Measurements from ENCODE around the gene SPRYD7.

SPRYD7 gene

GRCh38 chr13:49869519-49869918 lies 66.6 kb downstream of the SPRYD7 start:
- DNase-seq (ENCODE audit: low spot score) = no peak
- in situ Hi-C loops (cut with MboI; ENCODE audit: low sequenced_read_pairs, unreplicated experiment) = no loop called here

GRCh38 chr13:49867834-49868233 lies 68.3 kb downstream of the SPRYD7 start:
- in situ Hi-C loops (cut with MboI; ENCODE audit: low sequenced_read_pairs, unreplicated experiment) = no loop called here
- no peak for DNase-seq (ENCODE audit: low spot score)
- no peak for TF ChIP-seq CTCF (IDR thresholded peaks at IDR 0.05; ENCODE audit: borderline replicate concordance, control extremely low read depth, extremely low read depth, insufficient read depth, missing control alignments)

More at GRCh38 chr13:49869519-49869918, 66.6 kb downstream of the SPRYD7 start:
- no peak for TF ChIP-seq CTCF (IDR thresholded peaks at IDR 0.05; ENCODE audit: borderline replicate concordance, control extremely low read depth, extremely low read depth, insufficient read depth, missing control alignments)

GRCh38 chr13:49865218-49865617 lies 70.9 kb downstream of the SPRYD7 start:
- in situ Hi-C loops (cut with MboI; ENCODE audit: low sequenced_read_pairs, unreplicated experiment) = no loop called here
- DNase-seq (ENCODE audit: low spot score) = no peak
- no peak for TF ChIP-seq CTCF (IDR thresholded peaks at IDR 0.05; ENCODE audit: borderline replicate concordance, control extremely low read depth, extremely low read depth, insufficient read depth, missing control alignments)

GRCh38 chr13:49864509-49864908 lies 71.6 kb downstream of the SPRYD7 start:
- DNase-seq (ENCODE audit: low spot score) = no peak
- in situ Hi-C loops (cut with MboI; ENCODE audit: low sequenced_read_pairs, unreplicated experiment) = no loop called here

More at GRCh38 chr13:49864509-49864908, 71.6 kb downstream of the SPRYD7 start:
- TF ChIP-seq CTCF (IDR thresholded peaks at IDR 0.05; ENCODE audit: borderline replicate concordance, control extremely low read depth, extremely low read depth, insufficient read depth, missing control alignments) = no peak

All from GM13976 (cell line).